DMS53 treated with DMSO at 0.1 percent for 48 hours (cell line): Measurements from ENCODE around the gene ZNF587.
"Not testable (repeated sequence)": the region's sequence is repeated elsewhere in the genome, so short reads cannot be mapped to it uniquely, and the experiment has no call there.

Experiments
- DNase-seq: peaks from one replicate; lab custom pipeline; 2025; ENCODE audit not compliant: unreplicated experiment; lab: John Stamatoyannopoulos, UW

The ZNF587 gene

GRCh38 chr19:57821501-57821900, 28.2 kb upstream of the ZNF587 start:
- not testable (repeated sequence) for DNase-seq

GRCh38 chr19:57823155-57823554, 26.5 kb upstream of the ZNF587 start:
- DNase-seq = not testable (repeated sequence)

GRCh38 chr19:57823608-57824007, 26.1 kb upstream of the ZNF587 start:
- DNase-seq = not testable (repeated sequence)

GRCh38 chr19:57825511-57825910, 24.1 kb upstream of the ZNF587 start:
- DNase-seq = no peak

GRCh38 chr19:57829316-57829715, 20.3 kb upstream of the ZNF587 start:
- no peak for DNase-seq

- peak; percentile 6 for DNase-seq
Observed at GRCh38 chr19:57830071-57830602, 19.5 kb upstream of the ZNF587 start, which contains the start of gene ZNF587B. Gene ZNF587B (plus strand): TSS chr19:57830299. CDS start chr19:57830529, 230 bp downstream.

GRCh38 chr19:57836991-57837390, 12.7 kb upstream of the ZNF587 start:
- DNase-seq = not testable (repeated sequence)

- not testable (repeated sequence) for DNase-seq
Observed at GRCh38 chr19:57838622-57839191, 11.0 kb upstream of the ZNF587 start.

GRCh38 chr19:57841122-57841763, 8.4 kb upstream of the ZNF587 start:
- DNase-seq = no peak

GRCh38 chr19:57847164-57847563, 2.5 kb upstream of the ZNF587 start:
- DNase-seq = not testable (repeated sequence)

- not testable (repeated sequence) for DNase-seq
Observed at GRCh38 chr19:57849162-57849665, 445 bp upstream of the ZNF587 start.

- no peak for DNase-seq
Observed at GRCh38 chr19:57850553-57851017, 926 bp downstream of the ZNF587 start.

- DNase-seq = not testable (repeated sequence)
Observed at GRCh38 chr19:57851812-57852603, 2.3 kb downstream of the ZNF587 start.

- not testable (repeated sequence) for DNase-seq
Observed at GRCh38 chr19:57854117-57854516, 4.5 kb downstream of the ZNF587 start.

- not testable (repeated sequence) for DNase-seq
Observed at GRCh38 chr19:57862351-57862750, 12.7 kb downstream of the ZNF587 start.

GRCh38 chr19:57867868-57868492, 18.3 kb downstream of the ZNF587 start:
- no peak for DNase-seq

- not testable (repeated sequence) for DNase-seq
Observed at GRCh38 chr19:57869655-57870054, 20.0 kb downstream of the ZNF587 start.

- DNase-seq = no peak
Observed at GRCh38 chr19:57870225-57870624, 20.6 kb downstream of the ZNF587 start.

GRCh38 chr19:57872450-57872849, 22.8 kb downstream of the ZNF587 start:
- DNase-seq = no peak

GRCh38 chr19:57873883-57874799, 24.5 kb downstream of the ZNF587 start:
- not testable (repeated sequence) for DNase-seq
